Measurements from ENCODE around the gene TMEM116.

Gene TMEM116

GRCh38 chr12:111925171-111925570 is 87.8 kb downstream of the TMEM116 start:
- H3K4me3 ChIP-seq (ENCODE audit: low read length), result no peak overlapping the region
- DNase-seq (ENCODE audit: low read depth), result no peak
- no peak for TF ChIP-seq CTCF (conservative IDR thresholded peaks at IDR 0.05; ENCODE audit: low read depth, low read length)

GRCh38 chr12:111907740-111908139 is 105.2 kb downstream of the TMEM116 start:
- DNase-seq (ENCODE audit: low read depth), result no peak
- no peak overlapping the region for H3K4me3 ChIP-seq (ENCODE audit: low read length)
- no peak for TF ChIP-seq CTCF (conservative IDR thresholded peaks at IDR 0.05; ENCODE audit: low read depth, low read length)

GRCh38 chr12:111905502-111905901 is 107.5 kb downstream of the TMEM116 start:
- no peak overlapping the region for H3K4me3 ChIP-seq (ENCODE audit: low read length)
- DNase-seq (ENCODE audit: low read depth), result no peak
- TF ChIP-seq CTCF (conservative IDR thresholded peaks at IDR 0.05; ENCODE audit: low read depth, low read length), result no peak

- no peak for DNase-seq (ENCODE audit: low read depth)
- no peak for TF ChIP-seq CTCF (conservative IDR thresholded peaks at IDR 0.05; ENCODE audit: low read depth, low read length)
- H3K4me3 ChIP-seq (ENCODE audit: low read length), result no peak overlapping the region
These were observed 108.5 kb downstream of the TMEM116 start for GRCh38 chr12:111904446-111904975.

GRCh38 chr12:111901182-111901581 is 111.8 kb downstream of the TMEM116 start:
- H3K4me3 ChIP-seq (ENCODE audit: low read length), result no peak overlapping the region
- DNase-seq (ENCODE audit: low read depth), result no peak
- no peak for TF ChIP-seq CTCF (conservative IDR thresholded peaks at IDR 0.05; ENCODE audit: low read depth, low read length)

- DNase-seq (ENCODE audit: low read depth), result no peak
- H3K4me3 ChIP-seq (ENCODE audit: low read length), result no peak overlapping the region
- TF ChIP-seq CTCF (conservative IDR thresholded peaks at IDR 0.05; ENCODE audit: low read depth, low read length), result no peak
These were observed 118.4 kb downstream of the TMEM116 start for GRCh38 chr12:111894556-111894955.

- TF ChIP-seq CTCF (conservative IDR thresholded peaks at IDR 0.05; ENCODE audit: low read depth, low read length), result no peak
- no peak for DNase-seq (ENCODE audit: low read depth)
- H3K4me3 ChIP-seq (ENCODE audit: low read length), result no peak overlapping the region
These were observed 119.7 kb downstream of the TMEM116 start for GRCh38 chr12:111893287-111893686.
